Umbilical cord (tissue), 2 donors: Measurements from ENCODE around the gene ZNF30. TPM values are rescaled to one million over a fixed set of nuclear protein-coding genes. Genes with fewer than 3 reads are reported as not detected.
"Not testable (repeated sequence)": the region's sequence is repeated elsewhere in the genome, so short reads cannot be mapped to it uniquely, and the experiment has no call there.

Source experiments
- DNase-seq: peaks from one replicate; pipeline ENCODE4 v3.0.0-alpha.2; 2015; ENCODE audit warnings: low spot score
- total RNA-seq: library from RNA; depleted of rRNA; stranded (reverse); fragments of >200 nt; gene quantifications from one replicate; pipeline ENCODE4 v1.2.3, GENCODE V29; 2014; ENCODE audit warnings: low replicate concordance; ENCODE audit not compliant: insufficient read depth

ZNF30 gene
- total RNA-seq, 1 donor from 2014 or later = 5.5 TPM

GRCh38 chr19:34960103-34960805, 33.6 kb downstream of the ZNF30 start:
- no peak for DNase-seq

- DNase-seq = no peak
Observed at GRCh38 chr19:34960940-34961679, 34.4 kb downstream of the ZNF30 start.

DNA sequence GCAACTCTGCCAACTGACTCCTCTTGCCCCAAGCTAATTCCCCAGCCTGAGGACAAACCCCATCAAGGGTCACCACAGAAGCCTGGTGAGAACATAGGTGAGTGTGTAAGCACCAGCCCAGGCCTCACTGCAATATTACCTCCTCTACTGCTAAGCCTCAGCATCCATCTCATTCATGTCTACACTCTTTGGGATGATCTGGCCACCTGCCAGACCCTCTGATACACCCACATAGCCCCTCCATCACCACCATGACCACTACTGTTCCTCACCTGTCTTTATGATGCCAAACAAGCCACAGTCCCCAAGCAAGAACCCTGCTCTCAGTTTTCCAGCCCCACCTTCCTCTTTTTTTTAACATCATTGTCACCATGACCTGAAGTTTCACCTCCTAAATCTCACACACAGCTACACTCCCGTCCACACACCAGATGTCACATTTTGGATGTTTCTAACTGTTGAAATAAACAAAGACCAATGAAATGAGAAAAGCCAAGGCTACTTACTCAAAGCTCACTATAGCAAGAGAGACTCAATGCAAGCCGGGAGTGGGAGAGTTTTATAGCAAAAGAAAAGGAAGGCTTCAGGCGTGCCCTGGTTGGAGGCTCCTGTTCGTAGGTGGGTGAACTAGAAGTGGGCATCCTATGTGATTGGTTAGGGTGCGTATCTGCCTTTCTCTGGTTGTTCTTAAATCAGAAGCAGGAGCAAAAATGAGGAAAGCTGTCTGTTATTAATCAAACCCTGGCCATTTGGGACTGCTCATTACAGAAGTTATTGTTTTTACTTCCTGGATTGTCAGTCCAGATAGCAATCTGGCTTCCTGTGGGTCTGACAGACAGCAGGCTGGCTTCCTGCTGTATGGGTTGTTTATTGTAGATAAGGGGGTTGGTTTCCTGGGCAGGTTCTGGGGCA, 35.3 kb downstream of the ZNF30 start:
- peak; percentile 20 for DNase-seq

- DNase-seq = no peak
Observed at GRCh38 chr19:34962687-34963572, 36.2 kb downstream of the ZNF30 start.

DNA sequence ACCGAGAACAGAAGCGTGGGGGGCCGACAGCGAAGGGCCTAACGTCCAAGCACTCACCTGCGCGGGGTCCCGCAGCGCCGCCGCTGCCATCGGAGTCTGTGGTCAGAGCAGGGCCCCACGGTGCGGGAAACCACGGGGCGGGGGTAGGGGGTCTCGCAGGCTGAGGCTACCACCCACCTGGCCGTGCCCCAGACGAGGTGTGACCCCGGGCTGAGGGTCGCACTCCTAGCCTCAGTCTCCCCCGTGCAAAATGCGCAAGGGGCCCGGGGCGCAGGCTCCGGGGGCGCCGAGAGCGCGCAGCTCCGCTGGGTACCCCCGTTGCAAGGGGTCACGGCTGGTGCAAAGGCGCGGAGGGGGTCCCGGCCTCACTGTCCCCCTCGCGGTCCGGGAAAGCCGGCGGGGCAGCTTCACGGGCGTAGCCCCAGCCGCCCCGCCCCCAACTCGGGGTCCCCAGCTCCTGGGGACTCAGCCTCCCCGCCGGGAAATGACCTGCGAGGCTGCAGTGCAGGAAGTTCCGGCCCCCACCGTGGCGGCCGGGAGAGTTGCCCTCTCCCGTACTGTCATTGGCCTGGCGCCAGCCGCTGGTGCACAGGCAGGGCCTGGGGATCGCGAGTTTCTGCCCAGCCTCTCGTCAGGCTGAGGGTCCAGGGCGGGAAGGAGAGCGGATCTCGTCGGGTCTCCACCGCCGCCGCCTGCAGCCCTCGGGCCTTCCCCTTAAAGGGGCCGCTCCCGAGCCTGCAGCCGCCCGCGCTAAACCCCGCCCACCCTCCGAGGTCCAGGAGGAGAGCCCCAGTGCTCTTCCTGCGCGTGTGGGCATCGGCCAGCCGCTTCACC, 37.1 kb downstream of the ZNF30 start, which contains the start of gene ZNF792:
Gene ZNF792 (minus strand): TSS at position 657 of the 834 bp plus-strand sequence. CDS start 567 bp downstream, at position 90.
- DNase-seq = peak; percentile 64

- DNase-seq = no peak
Observed at GRCh38 chr19:34964598-34964997, 37.9 kb downstream of the ZNF30 start.

GRCh38 chr19:34965505-34965904, 38.8 kb downstream of the ZNF30 start:
- not testable (repeated sequence) for DNase-seq

DNA sequence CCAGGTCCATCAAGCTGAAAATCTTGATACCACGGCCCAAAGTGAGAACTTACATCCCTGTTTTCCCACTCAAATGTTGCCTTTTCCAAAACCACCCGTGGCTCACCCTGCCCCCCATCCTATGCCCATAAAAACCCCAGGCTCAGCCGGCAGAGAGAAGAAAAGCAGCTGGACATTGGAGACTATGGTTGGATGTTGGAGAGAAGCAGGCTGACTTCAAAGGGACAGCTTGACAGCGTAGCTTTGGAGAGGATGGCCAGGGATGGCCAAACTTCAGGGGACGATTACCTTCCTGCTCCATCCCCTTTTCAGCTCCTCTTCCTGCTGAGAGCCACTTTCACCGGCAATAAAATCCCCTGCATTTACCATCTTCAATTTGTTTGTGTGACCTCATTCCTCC, 40.8 kb downstream of the ZNF30 start:
- DNase-seq = no peak

DNA sequence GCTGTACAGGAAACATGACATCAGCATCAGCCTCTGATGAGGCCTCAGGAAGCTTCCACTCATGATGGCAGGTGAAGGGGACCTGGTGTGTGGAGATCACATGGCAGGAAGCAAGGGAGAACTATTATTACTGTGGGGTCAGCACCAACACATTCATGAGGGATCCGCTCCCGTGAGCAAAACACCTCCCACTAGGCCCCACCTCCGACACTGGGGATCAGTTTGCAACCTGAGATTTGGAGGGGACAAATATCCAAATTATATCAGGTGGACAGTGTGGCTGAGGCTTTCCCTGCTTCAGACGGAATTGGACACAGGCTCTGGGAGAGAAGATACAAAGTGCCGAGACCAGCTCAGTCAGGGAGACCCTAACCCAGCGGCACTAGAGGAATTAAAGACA, 43.0 kb downstream of the ZNF30 start:
- no peak for DNase-seq

DNA sequence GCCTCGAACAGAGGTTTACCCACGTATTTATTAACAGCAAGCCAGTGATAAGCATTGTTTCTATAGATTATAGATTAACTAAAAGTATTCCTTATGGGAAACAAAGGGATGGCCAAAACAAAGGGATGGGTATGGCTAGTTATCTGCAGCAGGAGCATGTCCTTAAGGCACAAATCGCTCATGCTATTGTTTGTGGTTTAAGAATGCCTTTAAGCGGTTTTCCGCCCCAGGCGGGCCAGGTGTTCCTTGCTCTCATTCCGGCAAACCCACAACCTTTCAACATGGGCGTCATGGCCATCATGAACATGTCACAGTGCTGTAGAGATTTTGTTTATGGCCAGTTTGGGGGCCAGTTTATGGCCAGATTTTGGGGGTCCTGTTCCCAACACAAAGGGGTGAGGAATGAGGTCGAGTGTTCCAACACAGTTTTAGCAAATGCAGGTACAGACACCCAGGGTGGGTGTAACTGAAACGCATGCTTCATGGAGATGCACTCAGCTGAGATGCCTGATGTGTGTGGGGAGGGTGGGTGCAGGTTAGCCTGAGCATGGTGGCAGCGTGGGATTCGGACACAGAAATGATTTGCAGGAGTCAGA, 43.6 kb downstream of the ZNF30 start:
- not testable (repeated sequence) for DNase-seq

GRCh38 chr19:34972163-34972705, 45.5 kb downstream of the ZNF30 start:
- DNase-seq = no peak

GRCh38 chr19:34974646-34975045, 47.9 kb downstream of the ZNF30 start:
- DNase-seq = no peak

DNA sequence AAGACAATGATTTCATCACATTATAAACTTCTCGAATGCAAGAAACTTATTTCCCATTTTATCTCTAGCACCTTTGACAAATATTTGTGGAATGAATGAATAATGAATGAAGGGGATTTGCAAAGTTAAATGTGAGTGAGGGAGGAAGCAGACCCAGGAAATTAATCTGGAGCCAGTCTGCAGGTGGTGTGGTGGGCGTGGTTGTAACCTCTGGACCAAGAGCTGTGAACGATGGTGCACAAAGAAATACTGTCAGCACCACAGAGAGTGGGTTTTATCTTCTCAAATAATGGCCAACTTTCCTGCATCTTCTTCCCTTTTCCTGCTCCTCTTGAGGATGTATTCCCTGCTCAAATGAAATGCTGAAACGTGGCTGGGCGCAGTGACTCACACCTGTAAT, 48.4 kb downstream of the ZNF30 start:
- no peak for DNase-seq

GRCh38 chr19:34976611-34977010, 49.9 kb downstream of the ZNF30 start:
- no peak for DNase-seq

GRCh38 chr19:34979819-34980640, 53.3 kb downstream of the ZNF30 start:
- no peak for DNase-seq

DNA sequence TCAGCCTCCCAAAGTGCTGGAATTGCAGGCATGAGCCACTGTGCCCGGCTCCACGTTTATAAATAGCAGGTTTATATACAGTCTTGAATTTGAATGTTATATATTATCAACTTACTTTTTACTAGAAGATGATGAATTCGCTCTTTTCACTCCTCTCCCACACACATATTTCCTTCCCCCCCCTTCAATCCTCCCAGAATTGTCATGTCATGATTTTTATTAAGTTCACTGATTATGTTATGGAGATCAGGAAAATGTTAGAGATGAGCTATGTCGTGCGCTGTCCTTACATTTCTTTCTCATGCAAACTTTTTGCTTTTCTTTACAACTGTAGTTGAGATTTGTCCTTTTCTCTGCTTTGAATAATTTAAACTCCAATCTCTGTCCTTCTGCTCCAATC, 55.6 kb downstream of the ZNF30 start:
- DNase-seq = no peak

GRCh38 chr19:34983786-34984185, 57.1 kb downstream of the ZNF30 start:
- no peak for DNase-seq

DNA sequence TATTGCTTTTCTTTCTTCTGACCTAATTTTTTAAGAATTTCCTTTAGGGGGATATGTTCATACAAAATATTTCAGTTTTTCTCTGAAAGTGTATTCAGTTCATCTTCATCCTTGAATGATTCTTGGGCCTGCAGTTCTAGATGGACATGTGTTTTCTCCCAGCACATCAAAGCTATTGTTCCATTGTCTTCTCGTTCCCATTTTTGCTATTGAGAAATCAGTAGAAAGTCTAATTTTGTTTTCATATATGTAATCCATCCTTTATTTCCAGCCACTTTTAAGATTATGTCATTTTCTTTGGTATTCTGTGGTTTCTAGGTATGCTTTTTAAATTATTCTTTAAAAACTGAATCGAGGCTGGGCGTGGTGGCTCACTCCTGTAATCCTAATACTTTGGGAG, 57.6 kb downstream of the ZNF30 start:
- no peak for DNase-seq
